KMS-11 (cell line): ENCODE data around the gene TRIP13.

Experiments
- H2AFZ ChIP-seq: fragments of 200-600 bp; sonication (generic); 2 replicates; pipeline ENCODE4 v1.6.1; 2016; ENCODE audit warnings: antibody characterized with exemption, mixed run types, low read depth
- H3K27ac ChIP-seq: fragments of 200-600 bp; sonication (generic); 2 replicates; pipeline ENCODE4 v1.6.1; 2016; ENCODE audit warnings: mild to moderate bottlenecking, mixed run types
- H3K27me3 ChIP-seq: fragments of 200-600 bp; sonication (generic); 2 replicates; pipeline ENCODE4 v1.6.1; 2017; ENCODE audit warnings: mild to moderate bottlenecking, low read depth, mixed run types, moderate library complexity; ENCODE audit not compliant: insufficient read depth
- H3K36me3 ChIP-seq: fragments of 200-600 bp; sonication (generic); 2 replicates; pipeline ENCODE4 v1.6.1; 2017; ENCODE audit warnings: mild to moderate bottlenecking, mixed run types; ENCODE audit not compliant: insufficient read depth
- H3K4me1 ChIP-seq: fragments of 200-600 bp; sonication (generic); 2 replicates; pipeline ENCODE4 v1.6.1; 2016; ENCODE audit warnings: mild to moderate bottlenecking, low read depth, mixed run types; ENCODE audit not compliant: poor library complexity, severe bottlenecking
- H3K4me2 ChIP-seq: fragments of 200-600 bp; sonication (generic); 2 replicates; pipeline ENCODE4 v1.7.0; 2016; ENCODE audit warnings: mild to moderate bottlenecking, mixed run types
- H3K4me3 ChIP-seq: fragments of 200-600 bp; sonication (generic); IDR thresholded peaks from 2 replicates; pipeline ENCODE4 v1.6.1; 2017; ENCODE audit warnings: low read depth, low read length, mixed read lengths; ENCODE audit not compliant: insufficient read depth
- H3K79me2 ChIP-seq: fragments of 200-600 bp; sonication (generic); 2 replicates; pipeline ENCODE4 v1.6.1; 2016; ENCODE audit warnings: low read depth, mixed run types; ENCODE audit not compliant: insufficient read depth
- H3K9ac ChIP-seq: fragments of 200-600 bp; sonication (generic); 2 replicates; pipeline ENCODE4 v1.6.1; 2016; ENCODE audit warnings: mild to moderate bottlenecking, mixed run types
- H4K20me1 ChIP-seq: fragments of 200-600 bp; sonication (generic); 2 replicates; pipeline ENCODE4 v1.6.1; 2016; ENCODE audit warnings: mild to moderate bottlenecking, mixed run types; ENCODE audit not compliant: insufficient read depth
- CTCF ChIP-seq: fragments of 200-600 bp; sonication (generic); conservative IDR thresholded peaks from 2 replicates; pipeline ENCODE4 v1.6.1; 2017; ENCODE audit warnings: low read depth, mild to moderate bottlenecking, antibody characterized with exemption, low read length, moderate library complexity, mixed read lengths

The TRIP13 gene

DNA sequence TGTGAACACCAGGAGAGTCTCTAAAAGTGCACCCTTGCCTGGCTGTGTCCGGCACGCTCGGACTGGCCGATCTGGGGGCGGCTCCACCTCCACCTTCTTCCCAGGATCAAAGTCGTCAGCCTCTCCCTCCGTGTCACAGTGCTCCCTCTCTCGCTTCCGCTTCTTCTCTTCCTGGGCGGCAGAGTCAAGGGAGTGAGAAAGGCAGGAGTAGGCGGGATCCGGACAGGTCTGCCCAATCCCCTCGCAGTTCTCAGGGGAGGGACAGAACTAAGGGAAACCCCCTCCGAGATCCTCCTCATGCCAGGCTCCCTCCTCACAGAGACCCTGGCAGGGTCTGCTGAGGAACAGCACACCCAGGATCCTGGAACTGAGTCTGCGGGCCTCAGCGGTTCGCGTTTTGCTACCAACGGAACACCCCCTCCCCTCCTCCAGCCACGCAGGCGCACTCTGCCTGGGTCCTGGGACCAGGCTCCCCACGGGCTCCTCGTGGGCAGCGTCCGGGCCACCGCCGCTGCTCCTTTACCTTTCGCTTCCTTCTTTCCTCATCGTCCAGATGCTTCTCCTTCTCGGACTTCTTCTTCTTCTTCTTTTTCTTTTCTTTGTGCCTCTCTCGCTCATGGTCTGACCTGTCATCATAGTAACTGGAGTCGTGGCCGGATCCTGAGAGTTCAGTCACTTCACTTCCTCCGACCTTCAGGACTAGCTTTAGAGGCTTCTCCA, 1.4 kb upstream of the TRIP13 start:
- H3K27me3 ChIP-seq: no peaks in the 10 kb centered on the region
- no peak overlapping the region for H3K27ac ChIP-seq
- H3K4me1 ChIP-seq: peaks cover 20% of the 10 kb centered on the region
- no peak for TF ChIP-seq CTCF
- H3K9ac ChIP-seq: no peak overlapping the region
- no peak overlapping the region for H3K4me3 ChIP-seq
- peak overlapping the region; percentile 91 for H3K4me2 ChIP-seq
- peaks cover 59% of the 10 kb centered on the region for H3K79me2 ChIP-seq
- H3K36me3 ChIP-seq: peaks cover 16% of the 10 kb centered on the region; the same call in 1 of the 2 replicates
- H4K20me1 ChIP-seq: no peaks in the 10 kb centered on the region
- H2AFZ ChIP-seq: no peak overlapping the region

GRCh38 chr5:891837-892393, 769 bp upstream of the TRIP13 start:
- Histone ChIP-seq H3K4me2 (peak overlapping the region; percentile 91), H3K79me2 (peaks cover 57% of the 10 kb centered on the region), H3K4me1 (peaks cover 20% of the 10 kb centered on the region), H2AFZ (peak overlapping the region; percentile 48), H3K36me3 (peaks cover 11% of the 10 kb centered on the region; the same call in 1 of the 2 replicates), H3K4me3 (no peak overlapping the region), H3K27me3 (no peaks in the 10 kb centered on the region), H4K20me1 (no peaks in the 10 kb centered on the region), H3K9ac (peak overlapping the region; percentile 75), H3K27ac (peak overlapping the region; percentile 41)
- TF ChIP-seq CTCF: no peak

- Histone ChIP-seq H3K9ac (peak overlapping the region; percentile 75), H3K27ac (peak overlapping the region; percentile 50), H3K4me1 (peaks cover 20% of the 10 kb centered on the region), H3K27me3 (no peaks in the 10 kb centered on the region), H3K79me2 (peaks cover 55% of the 10 kb centered on the region), H2AFZ (peak overlapping the region; percentile 48; the same call in 1 of the 2 replicates), H3K4me2 (peak overlapping the region; percentile 100), H4K20me1 (no peaks in the 10 kb centered on the region), H3K4me3 (peak overlapping the region; percentile 48), H3K36me3 (peaks cover 7% of the 10 kb centered on the region; the same call in 1 of the 2 replicates)
- TF ChIP-seq CTCF: no peak
These were observed 438 bp downstream of the TRIP13 start for GRCh38 chr5:893137-893506.

DNA sequence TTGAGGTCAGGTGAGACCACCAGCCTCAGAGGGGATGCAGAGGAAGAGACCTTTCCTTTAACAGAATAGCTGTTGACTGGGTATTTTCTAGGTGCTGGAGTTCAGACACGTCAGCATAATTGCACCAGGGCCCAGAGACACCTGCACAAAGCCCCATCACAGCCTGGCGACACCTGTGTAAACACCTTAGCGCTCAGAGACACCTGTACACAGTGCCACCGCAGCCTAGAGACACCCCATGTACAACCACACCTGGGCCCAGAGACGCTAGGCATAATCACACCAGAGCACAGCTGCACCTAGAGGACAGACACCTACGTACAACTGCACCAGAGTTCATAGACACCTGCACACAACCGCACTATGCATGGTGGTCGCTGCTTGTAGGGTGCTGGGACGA, 1.0 kb downstream of the TRIP13 start:
- H3K27ac ChIP-seq: peak overlapping the region; percentile 50
- peak overlapping the region; percentile 48; the same call in 1 of the 2 replicates for H2AFZ ChIP-seq
- no peaks in the 10 kb centered on the region for H3K27me3 ChIP-seq
- no peak for TF ChIP-seq CTCF
- H3K79me2 ChIP-seq: peaks cover 55% of the 10 kb centered on the region
- H3K4me3 ChIP-seq: peak overlapping the region; percentile 48
- peaks cover 20% of the 10 kb centered on the region for H3K4me1 ChIP-seq
- H3K4me2 ChIP-seq: peak overlapping the region; percentile 100
- peak overlapping the region; percentile 75 for H3K9ac ChIP-seq
- no peaks in the 10 kb centered on the region for H4K20me1 ChIP-seq
- H3K36me3 ChIP-seq: peaks cover 5% of the 10 kb centered on the region; the same call in 1 of the 2 replicates
